Measurements from ENCODE around the gene ZNF791. TPM values are rescaled to one million over a fixed set of nuclear protein-coding genes. Genes with fewer than 3 reads are reported as not detected.
"Not testable (repeated sequence)": the region's sequence is repeated elsewhere in the genome, so short reads cannot be mapped to it uniquely, and the experiment has no call there.

Gene ZNF791
- 12.8 and 27.7 TPM in 2 replicates for total RNA-seq (2014; rRNA removed; shearing (Covaris generic))

DNA sequence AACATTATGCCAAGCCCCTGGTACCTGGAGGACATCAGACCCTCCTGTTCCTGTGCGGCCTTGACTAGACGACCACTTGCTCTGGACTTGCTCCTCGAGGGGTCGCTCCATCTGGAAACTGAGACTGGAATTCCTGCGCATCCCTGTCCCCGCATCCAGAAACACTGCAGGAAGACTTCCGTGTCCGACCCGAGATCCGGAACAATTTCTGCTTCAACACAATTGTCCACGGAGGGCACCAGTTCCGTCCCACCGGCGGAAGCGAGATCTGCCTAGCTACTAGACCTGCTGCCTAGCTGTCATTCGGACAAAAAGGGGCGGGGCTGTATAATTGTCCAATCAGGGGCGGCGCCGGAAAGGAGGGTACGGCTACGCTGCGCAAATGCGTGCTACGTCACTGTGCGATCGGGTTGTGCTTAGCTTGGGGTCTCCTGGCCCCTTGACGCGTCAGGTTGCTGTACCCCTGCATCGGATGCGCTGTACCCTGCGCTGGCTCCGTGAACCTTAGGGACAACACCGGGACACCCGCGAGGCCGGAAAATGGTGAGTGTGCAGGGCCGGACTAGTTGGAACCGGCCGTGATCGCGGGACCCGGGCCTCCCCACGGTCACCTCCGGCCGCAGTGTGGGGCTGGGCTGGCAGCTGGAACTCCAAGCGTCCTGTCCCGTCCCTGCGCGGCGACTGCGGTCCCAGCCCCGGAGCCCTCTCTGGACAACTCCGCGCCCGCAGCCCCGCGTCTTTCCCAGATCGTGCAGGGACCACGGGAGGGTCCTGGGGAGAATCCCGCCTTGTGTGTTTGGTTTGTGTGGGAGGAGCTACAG is at the start of gene ZNF791, which contains the start of gene ZNF490:
Gene ZNF791 (plus strand): TSS at position 381 of the 821 bp plus-strand sequence. CDS start 160 bp downstream, at position 541.
Gene ZNF490 (minus strand): TSS at position 274 of the 821 bp plus-strand sequence. CDS start 133 bp downstream, at position 141.
- peak; percentile 98 for DNase-seq (ENCODE audit: low read depth)

DNA sequence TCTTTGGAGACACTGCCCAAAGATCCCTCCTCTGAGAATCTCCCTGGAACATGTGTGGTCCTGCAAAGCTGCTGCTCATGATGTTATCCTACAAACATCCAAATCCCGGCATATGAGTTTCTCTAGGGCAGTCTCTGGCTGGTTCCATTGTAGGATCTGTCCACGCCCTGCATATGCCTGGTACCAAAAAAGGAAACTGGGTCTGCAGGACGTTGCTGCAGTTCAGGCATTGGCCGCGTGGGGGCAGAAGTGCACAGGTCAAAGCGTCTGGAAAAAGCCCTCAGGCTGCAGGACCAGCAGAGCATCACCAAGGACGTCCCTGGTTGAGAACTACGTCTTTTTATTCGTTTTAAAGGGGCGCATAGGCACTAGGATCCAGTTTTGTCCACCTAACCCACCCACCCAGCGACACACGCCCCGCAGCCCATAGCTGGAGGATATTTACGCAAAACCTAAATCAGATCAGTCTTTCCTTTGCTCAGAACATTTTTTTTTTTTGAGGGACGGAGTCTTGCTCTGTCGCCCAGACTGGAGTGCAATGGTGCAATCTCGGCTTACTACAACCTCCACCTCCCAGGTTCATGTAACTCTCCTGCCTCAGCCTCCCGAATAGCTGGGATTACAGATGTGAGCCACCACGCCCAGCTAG is 46.6 kb upstream of the ZNF791 start:
- peak; percentile 79 for DNase-seq (ENCODE audit: low read depth)

DNA sequence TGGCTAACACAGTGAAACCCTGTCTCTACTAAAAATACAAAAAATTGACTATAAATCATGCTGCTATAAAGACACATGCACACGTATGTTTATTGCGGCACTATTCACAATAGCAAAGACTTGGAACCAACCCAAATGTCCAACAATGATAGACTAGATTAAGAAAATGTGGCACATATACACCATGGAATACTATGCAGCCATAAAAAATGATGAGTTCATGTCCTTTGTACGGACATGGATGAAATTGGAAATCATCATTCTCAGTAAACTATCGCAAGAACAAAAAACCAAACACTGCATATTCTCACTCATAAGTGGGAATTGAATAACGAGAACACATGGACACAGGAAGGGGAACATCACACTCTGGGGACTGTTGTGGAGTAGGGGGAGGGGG is 44.3 kb upstream of the ZNF791 start:
- DNase-seq (ENCODE audit: low read depth) = not testable (repeated sequence)

DNA sequence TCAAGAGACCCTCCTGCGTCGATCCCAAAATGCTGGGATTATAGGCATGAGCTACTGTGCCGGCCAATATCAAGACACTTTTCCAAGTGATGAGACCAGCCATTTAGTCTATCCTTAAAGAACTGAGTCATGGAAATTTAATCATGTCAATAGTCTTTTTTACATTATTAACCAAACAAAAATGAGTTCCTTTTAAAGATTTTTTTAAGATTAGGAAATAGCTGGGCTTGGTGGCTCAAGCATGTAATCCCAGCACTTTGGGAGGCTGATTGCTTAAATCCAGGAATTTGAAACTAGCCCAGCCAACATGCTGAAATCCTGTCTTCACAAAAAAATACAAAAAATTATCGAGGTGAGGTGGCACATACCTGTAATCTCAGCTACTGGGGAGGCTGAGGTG is 42.8 kb upstream of the ZNF791 start:
- no peak for DNase-seq (ENCODE audit: low read depth)

DNA sequence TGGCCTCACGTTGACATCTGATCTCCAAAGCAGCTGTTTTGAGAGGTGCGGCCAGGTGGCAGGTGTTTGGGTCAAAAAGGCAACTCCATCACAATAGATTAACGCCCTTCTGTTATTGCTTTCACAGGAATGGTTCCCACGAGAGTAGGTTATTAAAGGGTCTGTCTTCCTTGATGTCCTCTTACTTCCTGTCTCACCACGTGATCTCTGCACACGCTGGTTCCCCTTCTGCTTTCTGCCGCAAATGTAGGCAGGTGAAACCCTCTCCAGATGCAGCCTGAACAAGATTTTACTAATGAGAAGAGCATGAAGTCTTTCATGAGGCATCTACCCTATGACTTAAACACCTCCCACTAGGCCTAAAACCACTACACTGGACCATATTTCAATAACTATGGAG is 36.7 kb upstream of the ZNF791 start:
- no peak for DNase-seq (ENCODE audit: low read depth)

DNA sequence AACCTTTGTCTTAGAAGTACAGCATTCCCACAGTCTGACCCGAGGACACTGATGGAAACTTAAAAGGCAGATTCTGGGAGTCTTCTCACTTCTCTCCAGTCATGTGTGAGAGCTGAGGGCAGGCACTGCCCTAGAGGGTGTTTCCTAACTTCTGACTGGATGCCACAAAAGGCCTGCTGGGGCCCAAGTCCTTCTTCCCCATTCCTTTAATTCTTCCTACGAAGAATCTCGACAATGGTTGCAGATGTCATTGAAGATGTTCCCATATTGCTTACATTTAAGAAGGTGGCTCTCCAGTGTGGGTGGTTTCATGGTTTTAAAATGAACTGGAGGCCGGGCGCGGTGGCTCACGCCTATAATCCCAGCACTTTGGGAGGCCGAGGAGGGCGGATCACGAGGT is 32.1 kb upstream of the ZNF791 start:
- no peak for DNase-seq (ENCODE audit: low read depth)

DNA sequence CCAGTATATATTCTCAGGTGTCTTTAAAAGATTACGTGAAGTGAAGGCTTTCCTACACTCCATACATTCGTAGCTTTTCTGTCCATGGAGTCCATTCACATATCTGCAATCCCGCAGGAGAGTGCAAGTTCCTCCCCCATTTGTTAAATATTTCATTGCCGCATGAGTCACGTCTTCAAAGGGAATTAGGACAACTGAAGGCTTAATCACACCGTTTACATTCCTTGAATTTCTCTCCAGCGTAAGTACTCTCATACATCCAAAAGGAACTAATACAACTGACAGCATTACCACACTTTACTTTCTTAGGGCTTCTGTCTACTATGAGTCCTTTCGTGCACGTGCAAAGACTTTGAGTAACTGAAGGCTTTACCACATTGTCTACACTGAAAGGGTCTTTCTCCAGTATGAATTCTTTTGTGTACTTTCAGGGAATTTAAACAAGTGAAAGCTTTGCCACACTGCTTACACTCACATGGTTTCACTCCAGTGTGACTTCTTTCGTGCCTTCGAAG is 30.5 kb upstream of the ZNF791 start:
- DNase-seq (ENCODE audit: low read depth) = peak; percentile 70

DNA sequence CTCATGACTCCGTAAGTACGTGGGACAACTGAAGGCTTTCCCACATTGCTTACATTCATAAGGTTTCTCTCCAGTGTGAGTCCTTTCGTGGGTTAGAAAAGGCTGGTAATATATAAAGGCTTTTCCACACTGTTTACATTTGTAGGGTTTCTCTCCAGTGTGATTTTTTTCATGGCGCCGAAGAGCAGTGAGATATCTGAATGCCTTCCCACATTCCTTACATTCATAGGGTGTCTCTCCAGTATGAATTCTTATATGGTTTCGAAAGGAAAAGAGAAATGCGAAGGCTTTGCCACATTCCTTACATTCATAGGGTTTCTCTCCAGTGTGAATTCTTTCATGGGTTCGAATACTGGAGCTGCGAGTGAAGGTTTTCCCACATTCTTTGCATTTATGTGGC is 29.6 kb upstream of the ZNF791 start:
- no peak for DNase-seq (ENCODE audit: low read depth)

DNA sequence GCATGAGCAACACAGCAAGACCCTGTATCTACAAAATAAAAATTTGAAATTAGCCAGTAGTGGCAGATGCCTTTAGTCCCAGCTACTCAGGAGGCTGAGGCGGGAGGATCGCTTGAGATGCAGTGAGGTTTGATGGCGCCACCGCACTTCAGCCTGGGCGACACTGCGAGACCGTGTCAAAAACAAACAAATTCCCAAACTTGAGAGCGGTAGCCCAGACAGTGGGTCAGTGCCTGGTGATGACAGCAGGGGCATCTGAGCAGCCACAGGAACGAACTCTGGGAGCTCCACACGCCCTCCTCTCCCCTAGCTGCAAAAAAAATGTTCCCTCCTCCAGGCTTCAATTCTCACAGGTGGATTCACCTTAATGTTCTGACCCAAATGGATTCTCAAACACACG is 14.2 kb upstream of the ZNF791 start:
- no peak for DNase-seq (ENCODE audit: low read depth)

DNA sequence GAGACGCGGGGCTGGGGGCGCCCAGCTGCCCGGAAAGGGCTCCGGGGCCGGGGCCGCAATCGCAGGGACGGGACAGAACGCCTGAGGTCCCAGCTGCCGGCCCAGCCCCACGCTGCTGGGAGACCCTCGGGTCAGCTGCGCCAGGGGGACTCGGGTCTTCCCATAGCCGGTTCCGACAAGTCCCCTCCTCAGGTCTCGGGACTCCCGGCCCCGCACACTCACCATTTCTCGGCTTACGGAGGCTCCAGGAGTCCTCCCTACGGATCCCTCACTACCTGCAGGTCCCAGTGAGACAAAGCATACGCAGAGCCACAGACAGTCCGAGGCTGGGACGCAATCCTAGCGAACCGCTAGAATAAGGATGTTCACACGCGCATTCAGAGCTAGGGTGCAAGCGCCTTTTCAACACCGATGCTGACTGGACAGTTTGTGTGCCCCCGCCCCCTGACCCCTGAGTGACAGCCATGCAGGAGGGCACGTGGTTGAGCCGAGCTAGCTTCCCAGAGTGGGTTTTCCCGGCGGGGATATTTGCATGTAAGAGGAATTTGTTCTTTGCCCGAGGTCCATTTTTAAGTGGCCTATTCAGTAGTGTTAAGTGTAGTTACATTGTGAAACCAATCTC is 13.7 kb upstream of the ZNF791 start:
- no peak for DNase-seq (ENCODE audit: low read depth)

DNA sequence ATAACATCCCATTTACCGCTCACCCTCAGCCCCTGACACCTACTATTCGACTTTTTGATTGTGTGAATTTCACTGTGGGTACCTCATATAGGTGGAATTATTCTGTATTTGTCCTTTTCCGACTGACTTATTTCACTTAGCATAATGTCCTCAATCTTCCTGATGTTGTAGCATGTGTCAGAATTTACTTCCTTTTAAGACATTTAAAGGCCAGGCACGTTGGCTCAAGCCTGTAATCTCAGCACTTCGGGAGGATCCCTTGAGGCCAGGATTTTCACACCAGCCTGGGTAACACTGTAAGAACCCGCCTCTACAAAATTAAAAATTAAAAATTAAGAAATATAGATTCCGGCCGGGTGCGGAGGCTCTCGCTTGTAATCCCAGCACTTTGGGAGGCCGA is 13.1 kb upstream of the ZNF791 start:
- no peak for DNase-seq (ENCODE audit: low read depth)

DNA sequence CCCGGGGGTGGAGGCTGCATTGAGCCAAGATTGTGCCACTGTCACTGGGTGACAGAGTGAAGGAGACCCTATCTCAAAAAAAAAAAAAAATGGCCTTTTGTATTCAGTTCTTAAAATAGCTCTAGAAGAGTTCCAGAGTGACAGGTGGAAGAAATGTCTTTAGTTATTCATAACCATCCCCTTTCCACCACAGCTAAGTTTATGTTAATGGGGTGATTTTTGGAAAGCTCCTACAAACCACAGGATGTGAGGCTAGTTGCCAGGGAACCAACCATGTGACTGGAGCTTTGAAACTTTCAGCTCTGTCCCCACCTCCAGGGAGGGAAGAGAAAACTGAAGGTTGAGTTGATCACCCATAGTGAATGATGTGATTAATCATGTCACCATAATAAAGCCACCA is 7.0 kb upstream of the ZNF791 start:
- DNase-seq (ENCODE audit: low read depth) = peak; percentile 86

DNA sequence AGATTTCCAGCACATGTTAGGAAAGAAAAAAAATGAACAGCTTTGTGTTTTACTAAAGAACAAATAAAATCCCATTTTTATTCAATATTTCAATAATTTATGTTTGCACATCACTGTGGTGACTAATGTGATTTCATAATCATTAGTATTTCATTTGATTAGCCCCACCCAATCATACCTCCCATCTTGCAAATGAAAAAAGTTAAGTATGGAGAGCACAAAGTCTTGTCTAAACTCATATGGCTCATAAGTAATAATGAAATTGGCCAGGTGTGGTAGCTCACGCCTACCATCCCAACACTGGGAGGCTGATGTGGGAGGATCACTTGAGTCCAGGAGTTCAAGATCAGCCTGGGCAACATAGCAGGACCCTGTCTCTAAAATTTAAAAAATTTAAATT is 3.9 kb upstream of the ZNF791 start:
- DNase-seq (ENCODE audit: low read depth) = no peak

DNA sequence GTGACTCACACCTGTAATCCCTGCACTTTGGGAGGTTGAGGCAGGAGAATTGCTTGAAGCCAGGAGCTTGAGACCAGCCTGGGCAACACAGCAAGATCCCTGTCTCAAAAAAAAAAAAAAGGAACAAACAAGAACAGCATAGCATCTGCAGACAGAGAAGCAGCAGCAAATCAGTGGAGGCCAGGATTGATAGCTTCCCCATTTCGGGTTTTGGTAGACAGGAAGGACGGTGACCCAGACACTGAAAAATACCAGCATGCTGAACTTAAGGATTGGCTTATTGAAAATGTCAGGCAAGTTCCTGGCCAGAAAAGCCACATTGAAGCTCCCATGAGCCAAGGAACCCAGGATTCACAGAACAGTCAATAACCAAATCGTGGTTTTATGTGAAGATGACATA is 3.1 kb upstream of the ZNF791 start:
- no peak for DNase-seq (ENCODE audit: low read depth)

DNA sequence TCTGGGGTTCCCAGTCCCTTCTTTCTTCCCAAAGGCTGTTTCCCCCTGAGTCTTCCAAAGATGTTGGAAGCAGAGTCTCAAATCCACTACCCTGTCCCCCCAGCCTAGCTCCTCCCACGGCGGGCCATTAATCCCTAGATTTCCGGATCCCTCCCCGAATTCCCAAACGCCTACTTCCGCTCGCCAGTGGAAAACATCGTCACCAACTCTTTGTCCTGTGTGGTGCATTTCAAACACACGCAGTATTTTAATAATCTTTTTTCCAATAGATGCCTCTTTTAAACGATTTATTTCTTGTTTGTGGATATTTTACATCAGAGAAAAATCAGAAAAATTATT is 610 bp downstream of the ZNF791 start:
- DNase-seq (ENCODE audit: low read depth) = peak; percentile 83

DNA sequence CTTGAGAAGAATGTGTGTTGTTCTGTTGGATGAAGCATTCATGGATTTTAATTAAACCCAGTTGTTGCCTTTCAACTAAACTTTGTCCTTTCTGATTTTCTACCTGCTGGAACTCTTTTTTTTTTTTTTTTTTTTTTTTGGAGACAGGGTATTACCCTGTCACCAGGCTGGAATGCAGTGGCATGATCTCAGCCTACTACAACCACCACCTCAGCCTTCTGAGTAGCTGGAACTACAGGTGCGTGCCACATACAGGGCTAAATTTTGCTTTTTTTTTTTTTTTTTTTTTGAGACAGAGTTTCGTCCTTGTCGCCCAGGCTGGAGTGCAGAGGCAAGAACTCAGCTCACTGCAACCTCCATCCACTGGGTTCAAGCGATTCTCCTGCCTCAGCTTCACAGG is 6.9 kb downstream of the ZNF791 start:
- no peak for DNase-seq (ENCODE audit: low read depth)

DNA sequence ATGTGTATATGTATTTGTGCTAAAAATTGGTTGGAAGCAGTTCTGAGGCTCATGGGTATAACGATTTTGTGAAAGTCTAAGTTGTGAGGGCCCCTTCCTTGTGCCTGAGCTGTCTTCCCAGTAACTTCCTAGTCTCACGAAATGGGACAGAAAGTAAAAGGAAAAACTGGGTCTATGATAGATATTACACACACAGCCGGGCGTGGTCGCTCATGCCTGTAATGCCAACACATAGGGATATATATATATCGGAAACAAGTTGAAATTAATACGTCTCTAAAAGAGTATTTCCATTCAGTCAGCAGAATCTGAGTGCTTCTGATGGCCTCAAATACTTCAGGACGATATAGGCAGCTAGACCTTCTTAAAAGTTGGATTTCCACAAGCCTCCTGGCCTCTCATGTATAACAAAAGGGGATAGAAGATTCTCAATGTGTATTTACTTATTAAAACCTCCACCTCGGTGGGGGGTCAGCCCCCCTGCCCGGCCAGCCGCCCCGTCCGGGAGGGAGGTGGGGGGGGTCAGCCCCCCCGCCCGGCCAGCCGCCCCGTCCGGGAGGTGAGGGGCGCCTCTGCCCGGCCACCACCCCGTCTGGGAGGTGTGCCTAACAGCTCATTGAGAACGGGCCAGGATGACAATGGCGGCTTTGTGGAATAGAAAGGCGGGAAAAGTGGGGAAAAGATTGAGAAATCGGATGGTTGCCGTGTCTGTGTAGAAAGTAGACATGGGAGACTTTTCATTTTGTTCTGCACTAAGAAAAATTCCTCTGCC is 10.7 kb downstream of the ZNF791 start:
- not testable (repeated sequence) for DNase-seq (ENCODE audit: low read depth)

DNA sequence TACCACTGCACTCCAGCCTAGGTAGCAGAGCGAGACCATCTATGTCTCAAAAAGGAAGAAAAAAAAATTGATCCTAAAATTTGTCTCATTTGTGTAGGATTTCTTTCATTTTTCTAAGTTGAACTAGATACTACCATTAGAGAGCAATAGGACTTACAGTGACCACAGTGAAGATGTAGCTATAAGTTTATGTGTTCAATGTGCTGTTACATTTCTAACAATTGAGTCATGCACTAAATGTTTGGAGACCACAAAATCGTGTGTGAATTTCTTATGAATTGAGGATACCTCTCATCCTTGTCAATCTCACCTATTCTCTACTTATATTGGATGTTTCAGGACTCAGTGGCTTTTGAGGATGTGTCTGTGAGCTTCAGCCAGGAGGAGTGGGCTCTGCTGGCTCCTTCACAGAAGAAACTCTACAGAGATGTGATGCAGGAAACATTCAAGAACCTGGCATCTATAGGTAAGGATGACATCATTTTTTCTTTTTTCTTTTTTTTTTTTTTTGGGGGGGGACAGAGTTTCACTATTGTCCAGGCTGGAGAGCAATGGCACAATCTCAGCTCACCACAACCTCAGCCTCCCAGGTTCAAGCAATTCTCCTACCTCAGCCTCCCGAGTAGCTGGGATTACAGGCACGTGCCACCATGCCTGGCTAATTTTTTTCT is 12.8 kb downstream of the ZNF791 start:
- DNase-seq (ENCODE audit: low read depth) = peak; percentile 29

DNA sequence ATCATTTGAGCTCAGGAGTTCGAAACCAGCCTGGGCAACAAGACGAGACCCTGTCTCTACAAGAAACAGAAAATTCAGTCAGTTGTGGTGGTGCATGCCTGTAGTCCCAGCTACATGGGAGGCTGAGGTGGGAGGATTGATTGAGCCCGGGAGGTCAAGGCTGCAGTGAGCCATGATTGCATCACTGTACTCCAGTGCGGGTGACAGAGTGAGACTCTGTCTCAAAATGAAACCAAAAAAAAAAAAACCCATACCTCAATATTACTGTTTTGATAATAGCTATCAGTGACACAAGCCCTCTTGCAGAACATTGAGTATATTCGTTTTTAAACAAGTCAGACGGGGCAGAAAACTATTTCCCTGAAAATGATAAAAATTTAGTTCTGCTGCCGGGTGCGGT is 16.2 kb downstream of the ZNF791 start:
- no peak for DNase-seq (ENCODE audit: low read depth)

DNA sequence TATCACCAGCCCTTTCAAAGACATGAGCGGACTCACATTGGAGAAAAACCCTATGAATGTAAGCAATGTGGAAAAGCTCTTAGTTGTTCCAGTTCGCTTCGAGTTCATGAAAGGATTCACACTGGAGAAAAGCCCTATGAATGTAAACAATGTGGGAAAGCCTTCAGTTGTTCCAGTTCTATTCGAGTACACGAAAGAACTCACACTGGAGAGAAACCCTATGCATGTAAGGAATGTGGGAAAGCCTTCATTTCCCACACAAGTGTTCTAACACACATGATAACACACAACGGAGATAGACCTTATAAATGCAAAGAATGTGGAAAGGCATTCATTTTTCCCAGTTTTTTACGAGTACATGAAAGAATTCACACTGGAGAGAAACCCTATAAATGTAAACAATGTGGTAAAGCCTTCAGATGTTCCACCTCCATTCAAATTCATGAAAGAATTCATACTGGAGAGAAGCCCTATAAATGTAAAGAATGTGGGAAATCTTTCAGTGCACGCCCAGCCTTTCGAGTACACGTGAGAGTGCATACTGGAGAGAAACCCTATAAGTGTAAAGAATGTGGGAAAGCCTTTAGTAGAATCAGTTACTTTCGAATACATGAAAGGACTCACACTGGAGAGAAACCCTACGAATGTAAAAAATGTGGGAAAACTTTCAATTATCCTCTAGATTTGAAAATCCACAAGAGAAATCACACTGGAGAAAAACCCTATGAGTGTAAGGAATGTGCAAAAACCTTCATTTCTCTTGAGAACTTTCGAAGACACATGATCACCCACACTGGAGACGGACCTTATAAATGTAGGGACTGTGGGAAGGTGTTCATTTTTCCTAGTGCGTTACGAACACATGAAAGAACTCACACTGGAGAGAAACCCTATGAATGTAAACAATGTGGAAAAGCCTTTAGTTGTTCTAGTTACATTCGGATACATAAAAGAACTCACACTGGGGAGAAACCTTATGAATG is 17.6 kb downstream of the ZNF791 start:
- DNase-seq (ENCODE audit: low read depth) = peak; percentile 45

Measured in M059J (cell line).